GM19328 (cell line): ENCODE measurements around the gene HASPIN.
"Not testable (repeated sequence)": the region's sequence is repeated elsewhere in the genome, so short reads cannot be mapped to it uniquely, and the experiment has no call there.

Experiments
- ATAC-seq: cut with Tn5 transposase; IDR thresholded peaks from one replicate; pipeline ENCODE4 v1.9.1; 2021; ENCODE audit warnings: mild to moderate bottlenecking, moderate library complexity; ENCODE audit not compliant: unreplicated experiment

HASPIN gene

GRCh38 chr17:3734911-3735276, 11.2 kb downstream of the HASPIN start:
- ATAC-seq, result not testable (repeated sequence)

- ATAC-seq, result no peak
These were observed 11.8 kb downstream of the HASPIN start for GRCh38 chr17:3735515-3735914.

- no peak for ATAC-seq
These were observed 15.0 kb downstream of the HASPIN start for GRCh38 chr17:3738562-3739295.

GRCh38 chr17:3739422-3740124, 15.9 kb downstream of the HASPIN start:
- ATAC-seq, result no peak

GRCh38 chr17:3740611-3741073, 16.9 kb downstream of the HASPIN start:
- no peak for ATAC-seq

- ATAC-seq, result no peak
These were observed 20.3 kb downstream of the HASPIN start for GRCh38 chr17:3744014-3744413.

- no peak for ATAC-seq
These were observed 21.4 kb downstream of the HASPIN start for GRCh38 chr17:3745071-3745470.

GRCh38 chr17:3747805-3748204, 24.1 kb downstream of the HASPIN start:
- ATAC-seq, result no peak

GRCh38 chr17:3748576-3748975, 24.9 kb downstream of the HASPIN start:
- ATAC-seq, result no peak

GRCh38 chr17:3750296-3750695, 26.6 kb downstream of the HASPIN start:
- ATAC-seq, result no peak

- ATAC-seq, result no peak
These were observed 27.2 kb downstream of the HASPIN start for GRCh38 chr17:3750926-3751325.

GRCh38 chr17:3751836-3752235, 28.1 kb downstream of the HASPIN start:
- no peak for ATAC-seq

- no peak for ATAC-seq
These were observed 29.9 kb downstream of the HASPIN start for GRCh38 chr17:3753624-3754023.

- ATAC-seq, result no peak
These were observed 30.4 kb downstream of the HASPIN start for GRCh38 chr17:3754066-3754457.

GRCh38 chr17:3754458-3755334, 31.0 kb downstream of the HASPIN start:
- no peak for ATAC-seq

- no peak for ATAC-seq
These were observed 31.8 kb downstream of the HASPIN start for GRCh38 chr17:3755335-3756030.

GRCh38 chr17:3759597-3760216, 36.0 kb downstream of the HASPIN start:
- ATAC-seq, result no peak

GRCh38 chr17:3761036-3761917, 37.6 kb downstream of the HASPIN start:
- ATAC-seq, result no peak

- no peak for ATAC-seq
These were observed 38.2 kb downstream of the HASPIN start for GRCh38 chr17:3761918-3762380.
